CD14-positive monocyte (primary cell): ENCODE data around the gene WWOX. TPM values are rescaled to one million over a fixed set of nuclear protein-coding genes. Genes with fewer than 3 reads are reported as not detected.
A peak's percentile ranks its signal among the peaks of the same experiment; 100 is the strongest.

ENCODE experiments used
- DNase-seq, 3 donors: peaks; one replicate each; pipeline ENCODE4 v3.0.0-alpha.2; 2011 to 2022
- H2AFZ ChIP-seq: 2 replicates; pipeline ENCODE4 v1.6.0; 2012; ENCODE audit warnings: mild to moderate bottlenecking, low read depth, low read length, inconsistent platforms; ENCODE audit not compliant: insufficient read depth, poor library complexity, severe bottlenecking
- H3K27ac ChIP-seq, 2 donors: 1 replicate in 1 of 2; 2 replicates in 1 of 2; pipeline ENCODE4 v1.5.1; 2012 to 2013; ENCODE audit warnings: low read length in 2 of 2, control low read depth in 1 of 2, inconsistent platforms in 1 of 2, low read depth in 1 of 2, mild to moderate bottlenecking in 1 of 2
- H3K27me3 ChIP-seq, 2 donors: one replicate each; pipeline versions ENCODE4 v1.6.0 to v1.6.1; 2011 to 2013; ENCODE audit warnings: low read length in 2 of 2; ENCODE audit not compliant: control insufficient read depth in 2 of 2, insufficient read depth in 2 of 2
- H3K36me3 ChIP-seq, 2 donors: replicated peaks in 1 of 2; 1 replicate in 1 of 2; 2 replicates in 1 of 2; pipeline versions ENCODE4 v1.5.1 to v1.6.1; 2012 to 2013; ENCODE audit warnings: low read length in 2 of 2, control low read depth in 1 of 2, inconsistent platforms in 1 of 2, mild to moderate bottlenecking in 1 of 2; ENCODE audit not compliant: insufficient read depth in 2 of 2, control insufficient read depth in 1 of 2
- H3K4me1 ChIP-seq, 2 donors: 1 replicate in 1 of 2; 2 replicates in 1 of 2; pipeline versions ENCODE4 v1.5.1 to v1.6.1; 2012 to 2013; ENCODE audit warnings: low read length in 2 of 2, control low read depth in 1 of 2, inconsistent platforms in 1 of 2, mild to moderate bottlenecking in 1 of 2, moderate library complexity in 1 of 2; ENCODE audit not compliant: insufficient read depth in 2 of 2, control insufficient read depth in 1 of 2
- H3K4me2 ChIP-seq: replicated peaks from 2 replicates; pipeline ENCODE3; 2012; ENCODE audit warnings: low read length, moderate library complexity, mild to moderate bottlenecking; ENCODE audit not compliant: poor library complexity, severe bottlenecking; ENCODE audit errors: extremely low read depth
- H3K4me3 ChIP-seq, 3 experiments: fragments of 200-600 bp in 1 of 3; sonication (generic) in 1 of 3; replicated peaks in 1 of 3; 1 replicate in 2 of 3; 2 replicates in 1 of 3; pipeline ENCODE4 v1.5.1; 2011 to 2013; ENCODE audit warnings: low read length in 3 of 3, mild to moderate bottlenecking in 3 of 3, control low read depth in 2 of 3, low read depth in 2 of 3, inconsistent platforms in 1 of 3, moderate library complexity in 1 of 3
- H3K79me2 ChIP-seq: 2 replicates; pipeline ENCODE4 v1.6.0; 2012; ENCODE audit warnings: mild to moderate bottlenecking, control low read depth, inconsistent platforms, low read length, moderate library complexity; ENCODE audit not compliant: insufficient read depth
- H3K9ac ChIP-seq: 2 replicates; pipeline ENCODE4 v1.6.0; 2017; ENCODE audit warnings: low read length, mild to moderate bottlenecking; ENCODE audit not compliant: insufficient read depth, poor library complexity, severe bottlenecking
- H3K9me3 ChIP-seq, 2 donors: replicated peaks in 1 of 2; 1 replicate in 1 of 2; 2 replicates in 1 of 2; pipeline versions ENCODE4 v1.5.1 to v1.6.1; 2012 to 2013; ENCODE audit warnings: low read length in 2 of 2, control low read depth in 1 of 2; ENCODE audit not compliant: control insufficient read depth in 1 of 2, insufficient read depth in 1 of 2
- H4K20me1 ChIP-seq: 2 replicates; pipeline ENCODE4 v1.6.0; 2012; ENCODE audit warnings: mild to moderate bottlenecking, low read length, control low read depth, moderate library complexity; ENCODE audit not compliant: insufficient read depth
- H3K27ac Mint-ChIP-seq, 7 donors: one replicate each; pipeline ENCODE4 v1.8.0; 2020; ENCODE audit warnings: mild to moderate bottlenecking in 7 of 7, mixed read lengths in 7 of 7, moderate library complexity in 6 of 7, inconsistent platforms in 2 of 7
- H3K27me3 Mint-ChIP-seq, 3 donors: one replicate each; pipeline ENCODE4 v1.8.0; 2021 to 2022; ENCODE audit warnings: low read depth in 3 of 3, mild to moderate bottlenecking in 3 of 3, mixed read lengths in 3 of 3, moderate library complexity in 3 of 3, inconsistent platforms in 1 of 3
- H3K36me3 Mint-ChIP-seq, 2 donors: one replicate each; pipeline ENCODE4 v1.8.0; 2020; ENCODE audit warnings: mixed read lengths in 2 of 2, inconsistent platforms in 1 of 2, mild to moderate bottlenecking in 1 of 2
- H3K4me1 Mint-ChIP-seq: one replicate; pipeline ENCODE4 v1.8.0; 2020; ENCODE audit warnings: mild to moderate bottlenecking, mixed read lengths
- H3K4me3 Mint-ChIP-seq, 2 donors: one replicate each; pipeline ENCODE4 v1.8.0; 2020; ENCODE audit warnings: mild to moderate bottlenecking in 2 of 2, mixed read lengths in 2 of 2, moderate library complexity in 1 of 2
- H3K9me3 Mint-ChIP-seq, 7 donors: one replicate each; pipeline ENCODE4 v1.8.0; 2020 to 2022; ENCODE audit warnings: mixed read lengths in 7 of 7, mild to moderate bottlenecking in 6 of 7, moderate library complexity in 6 of 7, inconsistent platforms in 2 of 7
- CTCF ChIP-seq: fragments of 200-600 bp; IDR thresholded peaks from one replicate; pipeline ENCODE4 v1.8.0; 2022; ENCODE audit warnings: antibody characterized with exemption, mild to moderate bottlenecking
- WGBS: methylation state at CpG from one replicate; pipeline ENCODE4 v1.1.5; 2013; ENCODE audit warnings: missing lambda C conversion rate; ENCODE audit not compliant: insufficient coverage; 5-methylcytosine and 5-hydroxymethylcytosine counted together
- intact Hi-C, 2 donors: fragments of 100-400 bp; cut with micrococcal nuclease; formaldehyde crosslinking; loops; one replicate each; pipeline versions ENCODE4 v1.15.0 to v1.15.1; 2023
- polyA plus RNA-seq, 3 donors: library from polyadenylated mRNA; depleted of rRNA in 1 of 3; unstranded in 2 of 3; stranded (reverse) in 1 of 3; fragments of 300-500 nt in 2 of 3; fragments of >200 nt in 1 of 3; fragmentation: Illumina TruSeq in 2 of 3; gene quantifications; 1 replicate in 2 of 3; 2 replicates in 1 of 3; pipeline ENCODE4 v1.2.3, GENCODE V29; 2012 to 2021

The WWOX gene
- polyA plus RNA-seq, 3 donors, result 4.0 to 7.0 (median 6.3) TPM

- H2AFZ ChIP-seq, result no peak overlapping the region
- 90% methylated on average over 3 of the region's 3 CpGs for WGBS
- H3K4me1 ChIP-seq, result no peaks in the 10 kb centered on the region
- H3K4me2 ChIP-seq, result no peak overlapping the region
- no peak overlapping the region for H3K4me3 ChIP-seq
- H3K27me3 ChIP-seq, result no peaks in the 10 kb centered on the region
- DNase-seq, result no peak
- H3K9me3 ChIP-seq, result no peaks in the 10 kb centered on the region
- no peaks in the 10 kb centered on the region for H4K20me1 ChIP-seq
- TF ChIP-seq CTCF, result no peak
- peak overlapping the region in 1 of 7 donors; percentile 79 for H3K27ac Mint-ChIP-seq
- intact Hi-C loops, result no loop called here
- H3K9ac ChIP-seq, result no peak overlapping the region
- H3K9me3 Mint-ChIP-seq, result peaks cover 0 to 8% (median 3%) of the 10 kb centered on the region in 7 donors
- no peaks in the 10 kb centered on the region for H3K36me3 ChIP-seq
- no peaks in the 10 kb centered on the region for H3K36me3 Mint-ChIP-seq
- peaks cover 0 to 2% (median 1%) of the 10 kb centered on the region in 3 donors for H3K27me3 Mint-ChIP-seq
- no peaks in the 10 kb centered on the region for H3K79me2 ChIP-seq
- H3K4me1 Mint-ChIP-seq, result peaks cover 3% of the 10 kb centered on the region
- no peak overlapping the region for H3K4me3 Mint-ChIP-seq
- H3K27ac ChIP-seq, result no peak overlapping the region
Observed at GRCh38 chr16:78194948-78195347, 95.5 kb downstream of the WWOX start.

- intact Hi-C loops, result no loop called here
- H3K79me2 ChIP-seq, result no peaks in the 10 kb centered on the region
- H3K9me3 ChIP-seq, result no peaks in the 10 kb centered on the region
- no peak overlapping the region for H2AFZ ChIP-seq
- no peak overlapping the region for H3K4me3 ChIP-seq
- Mint-ChIP-seq H3K4me1 (peaks cover 3% of the 10 kb centered on the region), H3K9me3 (peaks cover 0 to 5% (median 2%) of the 10 kb centered on the region in 7 donors), H3K27me3 (peaks cover 0 to 2% (median 1%) of the 10 kb centered on the region in 3 donors), H3K4me3 (no peak overlapping the region), H3K27ac (no peak overlapping the region), H3K36me3 (no peaks in the 10 kb centered on the region)
- no peak overlapping the region for H3K27ac ChIP-seq
- WGBS, result no CpG with 5 or more reads among the region's 4 CpGs
- no peaks in the 10 kb centered on the region for H3K36me3 ChIP-seq
- TF ChIP-seq CTCF, result no peak
- no peaks in the 10 kb centered on the region for H3K27me3 ChIP-seq
- no peak overlapping the region for H3K9ac ChIP-seq
- no peak overlapping the region for H3K4me2 ChIP-seq
- no peaks in the 10 kb centered on the region for H4K20me1 ChIP-seq
- H3K4me1 ChIP-seq, result no peaks in the 10 kb centered on the region
- DNase-seq, result no peak
Observed at GRCh38 chr16:78195797-78196196, 96.3 kb downstream of the WWOX start.
